Glutamatergic neuron (in vitro differentiated cells): ENCODE results near the gene GNAL. TPM values are rescaled to one million over a fixed set of nuclear protein-coding genes. Genes with fewer than 3 reads are reported as not detected.

Source experiments
- DNase-seq: peaks from one replicate; pipeline ENCODE4 v3.0.0; 2022
- H3K27ac Mint-ChIP-seq: one replicate; pipeline ENCODE4 v1.8.0; 2020; ENCODE audit warnings: mild to moderate bottlenecking, mixed read lengths, inconsistent platforms; ENCODE audit not compliant: unreplicated experiment
- H3K27me3 Mint-ChIP-seq: one replicate; pipeline ENCODE4 v1.8.0; 2020; ENCODE audit warnings: mild to moderate bottlenecking, moderate library complexity, mixed read lengths, inconsistent platforms; ENCODE audit not compliant: unreplicated experiment
- H3K36me3 Mint-ChIP-seq: one replicate; pipeline ENCODE4 v1.8.0; 2020; ENCODE audit warnings: mild to moderate bottlenecking, mixed read lengths, inconsistent platforms; ENCODE audit not compliant: unreplicated experiment
- H3K4me1 Mint-ChIP-seq: one replicate; pipeline ENCODE4 v1.8.0; 2020; ENCODE audit warnings: mild to moderate bottlenecking, low read depth, mixed read lengths, inconsistent platforms; ENCODE audit not compliant: unreplicated experiment
- H3K4me3 Mint-ChIP-seq: one replicate; pipeline ENCODE4 v1.8.0; 2020; ENCODE audit warnings: mild to moderate bottlenecking, mixed read lengths, inconsistent platforms; ENCODE audit not compliant: unreplicated experiment
- H3K9me3 Mint-ChIP-seq: one replicate; pipeline ENCODE4 v1.8.0; 2020; ENCODE audit warnings: mild to moderate bottlenecking, moderate library complexity, mixed read lengths, inconsistent platforms; ENCODE audit not compliant: unreplicated experiment
- CTCF ChIP-seq: fragments of 200-600 bp; sonication (generic); IDR thresholded peaks from one replicate; pipeline ENCODE4 v1.5.0; 2021; ENCODE audit not compliant: partially characterized antibody, unreplicated experiment
- total RNA-seq: library from RNA; stranded (reverse); fragmentation: NEBNext Ultra II Directional; extraction: Animal tissue kit (Norgen Biotek cat#: 25700); gene quantifications from one replicate; pipeline ENCODE4 v1.2.1, GENCODE V29; 2021; ENCODE audit not compliant: unreplicated experiment

Gene GNAL
- total RNA-seq, 1 donor from 2014 or later = 52.5 TPM

- Mint-ChIP-seq H3K4me3 (no peak overlapping the region), H3K27me3 (peaks cover 5% of the 10 kb centered on the region), H3K4me1 (no peaks in the 10 kb centered on the region), H3K9me3 (peaks cover 2% of the 10 kb centered on the region), H3K36me3 (peaks cover 17% of the 10 kb centered on the region), H3K27ac (no peak overlapping the region)
- no peak for DNase-seq
- no peak for TF ChIP-seq CTCF
Observed at GRCh38 chr18:11862468-11863137, 173.5 kb downstream of the GNAL start.

- Mint-ChIP-seq H3K4me3 (no peak overlapping the region), H3K36me3 (peaks cover 17% of the 10 kb centered on the region), H3K27me3 (peaks cover 5% of the 10 kb centered on the region), H3K4me1 (no peaks in the 10 kb centered on the region), H3K27ac (no peak overlapping the region), H3K9me3 (peaks cover 2% of the 10 kb centered on the region)
- DNase-seq = no peak
- no peak for TF ChIP-seq CTCF
Observed at GRCh38 chr18:11864471-11864870, 175.4 kb downstream of the GNAL start.

DNA sequence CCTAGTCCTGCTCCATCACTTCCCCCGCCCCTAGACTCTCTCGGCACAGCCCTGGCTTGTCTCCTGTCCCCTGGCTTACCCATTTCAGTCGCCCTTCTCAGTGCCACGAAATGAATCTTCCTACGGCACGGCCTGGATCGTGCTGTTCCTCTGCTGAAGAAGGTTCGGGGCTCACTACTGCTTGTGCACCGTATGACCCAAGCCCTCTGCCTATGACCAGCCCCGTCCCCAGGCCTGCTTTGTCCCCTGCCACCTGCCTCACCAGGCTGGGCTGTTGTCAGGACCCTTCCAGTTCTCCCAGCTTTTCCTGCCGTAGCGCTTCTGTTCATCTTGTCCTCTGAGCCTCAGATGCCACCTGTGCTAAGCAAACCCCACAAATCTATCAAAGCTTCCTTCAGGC is 176.0 kb downstream of the GNAL start:
- Mint-ChIP-seq H3K27ac (no peak overlapping the region), H3K4me1 (no peaks in the 10 kb centered on the region), H3K4me3 (no peak overlapping the region), H3K36me3 (peaks cover 17% of the 10 kb centered on the region), H3K27me3 (peaks cover 5% of the 10 kb centered on the region), H3K9me3 (peaks cover 2% of the 10 kb centered on the region)
- DNase-seq = no peak
- TF ChIP-seq CTCF = no peak

GRCh38 chr18:11866329-11866728 is 177.3 kb downstream of the GNAL start:
- H3K4me1 Mint-ChIP-seq = no peaks in the 10 kb centered on the region
- H3K36me3 Mint-ChIP-seq = peaks cover 12% of the 10 kb centered on the region
- TF ChIP-seq CTCF = no peak
- DNase-seq = no peak
- no peak overlapping the region for H3K4me3 Mint-ChIP-seq
- H3K27me3 Mint-ChIP-seq = peaks cover 5% of the 10 kb centered on the region
- peaks cover 2% of the 10 kb centered on the region for H3K9me3 Mint-ChIP-seq
- no peak overlapping the region for H3K27ac Mint-ChIP-seq

DNA sequence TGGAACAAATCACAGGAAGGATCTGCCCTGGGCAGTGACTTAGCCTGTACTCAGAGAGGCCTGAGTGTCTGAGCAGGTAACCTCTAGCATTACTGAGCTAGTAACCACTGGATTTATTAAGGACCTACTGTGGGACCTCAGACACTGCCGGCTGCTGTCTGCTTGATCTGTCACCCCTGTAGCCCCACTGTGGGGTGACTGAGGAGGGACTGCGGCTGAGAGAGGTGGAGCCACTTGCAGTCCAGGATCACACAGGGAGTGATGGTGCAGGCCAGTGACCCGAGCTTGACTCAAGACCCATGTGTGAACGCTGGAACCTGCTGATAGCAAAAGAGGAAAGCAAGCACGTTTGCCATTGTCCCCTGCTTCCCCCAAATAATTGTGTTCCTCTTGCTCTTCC is 177.7 kb downstream of the GNAL start:
- no peak overlapping the region for H3K27ac Mint-ChIP-seq
- no peaks in the 10 kb centered on the region for H3K4me1 Mint-ChIP-seq
- H3K9me3 Mint-ChIP-seq = peaks cover 1% of the 10 kb centered on the region
- TF ChIP-seq CTCF = no peak
- peaks cover 9% of the 10 kb centered on the region for H3K36me3 Mint-ChIP-seq
- H3K27me3 Mint-ChIP-seq = peaks cover 5% of the 10 kb centered on the region
- DNase-seq = no peak
- H3K4me3 Mint-ChIP-seq = no peak overlapping the region
